IPS-15b (cell line): ENCODE measurements around the gene CFAP92.

Experiments used
- H3K27me3 ChIP-seq: one replicate; pipeline ENCODE4 v1.6.1; 2013; ENCODE audit warnings: low read length; ENCODE audit not compliant: control insufficient read depth, insufficient read depth
- H3K36me3 ChIP-seq: one replicate; pipeline ENCODE4 v1.6.1; 2013; ENCODE audit warnings: low read length; ENCODE audit not compliant: control insufficient read depth, insufficient read depth
- H3K4me1 ChIP-seq: one replicate; pipeline ENCODE4 v1.6.1; 2013; ENCODE audit warnings: mild to moderate bottlenecking, low read length; ENCODE audit not compliant: control insufficient read depth, insufficient read depth
- H3K4me3 ChIP-seq: one replicate; pipeline ENCODE4 v1.5.1; 2013; ENCODE audit warnings: low read depth, low read length
- H3K9ac ChIP-seq: one replicate; pipeline ENCODE4 v1.6.1; 2013; ENCODE audit warnings: low read depth, mild to moderate bottlenecking, low read length
- H3K9me3 ChIP-seq: one replicate; pipeline ENCODE4 v1.6.1; 2013; ENCODE audit warnings: mild to moderate bottlenecking, low read length; ENCODE audit not compliant: control insufficient read depth, insufficient read depth

CFAP92 gene

DNA sequence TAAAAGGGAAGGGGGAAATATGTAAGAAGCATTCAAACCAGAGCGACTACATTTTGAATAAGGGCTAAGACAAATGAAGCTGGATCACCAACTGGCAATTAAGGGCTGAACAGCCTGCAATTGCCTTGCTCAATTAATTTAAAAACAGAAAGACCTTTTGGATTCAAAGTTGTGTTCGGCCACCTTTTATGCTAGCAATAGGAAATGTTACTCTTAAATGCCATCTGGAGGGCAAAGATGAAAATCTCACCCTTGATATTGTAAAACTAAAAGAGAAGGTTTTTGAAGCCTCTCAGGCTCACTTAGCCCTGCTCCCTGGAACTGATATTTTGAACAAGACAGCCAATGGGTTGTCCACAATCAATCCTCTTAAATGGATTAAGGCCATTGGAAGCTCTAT is 70.3 kb downstream of the CFAP92 start:
- Histone ChIP-seq H3K9me3 (peaks cover 5% of the 10 kb centered on the region), H3K9ac (no peak overlapping the region), H3K4me3 (no peak overlapping the region), H3K27me3 (no peaks in the 10 kb centered on the region), H3K4me1 (no peaks in the 10 kb centered on the region), H3K36me3 (no peaks in the 10 kb centered on the region)

DNA sequence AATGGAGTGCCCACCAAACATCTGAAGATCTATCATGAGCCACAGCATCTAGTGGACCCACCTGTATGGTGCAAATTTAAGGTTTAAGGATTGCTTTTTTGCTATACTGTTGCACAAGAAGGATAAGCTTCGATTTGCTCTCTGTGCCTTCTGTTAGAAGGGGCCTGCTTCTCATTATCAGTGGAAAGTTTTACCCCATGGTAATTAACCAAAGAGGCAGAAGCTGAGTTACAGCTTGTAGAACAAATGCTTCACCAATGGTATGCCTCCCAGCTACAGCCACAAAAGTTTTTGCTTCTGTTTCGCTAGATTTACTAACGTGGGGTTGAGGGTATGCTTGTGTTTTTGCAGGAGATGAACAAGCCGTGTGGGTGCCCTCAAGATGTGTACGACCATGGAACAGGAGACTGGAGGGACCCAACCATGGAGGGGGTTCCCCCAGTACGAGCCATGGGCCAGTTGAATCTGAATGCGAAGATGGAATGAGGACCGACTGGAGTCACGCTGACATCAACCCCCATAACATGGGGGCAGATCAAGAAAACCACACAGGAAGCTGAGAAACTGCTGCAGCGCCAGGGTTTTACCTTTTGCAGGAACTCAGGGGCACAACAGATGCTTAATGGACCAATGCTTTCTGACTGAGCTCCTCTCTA is 70.9 kb downstream of the CFAP92 start:
- no peaks in the 10 kb centered on the region for H3K4me1 ChIP-seq
- H3K36me3 ChIP-seq: no peaks in the 10 kb centered on the region
- peaks cover 5% of the 10 kb centered on the region for H3K9me3 ChIP-seq
- no peak overlapping the region for H3K4me3 ChIP-seq
- no peaks in the 10 kb centered on the region for H3K27me3 ChIP-seq
- H3K9ac ChIP-seq: no peak overlapping the region

DNA sequence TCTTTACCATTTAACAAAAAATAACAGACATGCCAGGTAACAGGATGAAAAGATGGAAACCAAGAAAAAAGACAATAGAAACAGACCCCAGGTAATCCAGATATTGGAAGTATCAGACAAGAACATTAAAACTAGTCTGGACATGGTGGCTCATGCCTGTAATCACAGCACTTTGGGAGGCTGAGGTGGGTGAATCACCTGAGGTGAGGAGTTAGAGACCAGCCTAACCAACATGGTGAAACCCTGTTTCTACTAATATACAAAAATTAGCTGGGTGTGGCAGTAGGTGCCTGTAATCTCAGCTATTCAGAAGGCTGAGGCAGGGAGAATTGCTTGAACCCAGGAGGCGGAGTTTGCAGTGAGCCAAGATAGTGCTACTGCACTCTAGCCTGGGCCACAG is 73.9 kb downstream of the CFAP92 start:
- Histone ChIP-seq H3K4me1 (no peaks in the 10 kb centered on the region), H3K36me3 (peaks cover 16% of the 10 kb centered on the region), H3K9me3 (peaks cover 5% of the 10 kb centered on the region), H3K27me3 (no peaks in the 10 kb centered on the region), H3K9ac (no peak overlapping the region), H3K4me3 (no peak overlapping the region)

DNA sequence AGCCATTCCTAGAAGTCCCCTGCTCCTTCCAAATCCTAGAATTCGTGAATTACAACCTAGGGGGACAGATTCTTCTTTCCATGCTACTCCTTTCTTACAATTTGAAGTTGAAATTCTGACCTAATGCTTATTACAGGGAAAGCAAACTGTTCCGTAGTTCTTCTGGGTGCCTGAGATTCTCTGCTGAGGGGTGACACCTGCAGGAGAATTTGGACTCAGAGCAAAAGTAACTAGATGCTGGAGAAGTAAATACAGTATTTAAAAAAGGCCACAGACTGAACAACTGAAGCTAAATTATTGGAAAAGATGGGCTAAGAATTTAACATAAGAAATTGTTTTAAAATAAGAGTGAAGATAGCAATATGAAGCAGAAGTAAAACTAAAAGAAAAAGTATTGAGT is 76.6 kb downstream of the CFAP92 start:
- Histone ChIP-seq H3K4me1 (no peaks in the 10 kb centered on the region), H3K4me3 (no peak overlapping the region), H3K27me3 (no peaks in the 10 kb centered on the region), H3K36me3 (peaks cover 36% of the 10 kb centered on the region), H3K9me3 (peaks cover 5% of the 10 kb centered on the region), H3K9ac (no peak overlapping the region)

DNA sequence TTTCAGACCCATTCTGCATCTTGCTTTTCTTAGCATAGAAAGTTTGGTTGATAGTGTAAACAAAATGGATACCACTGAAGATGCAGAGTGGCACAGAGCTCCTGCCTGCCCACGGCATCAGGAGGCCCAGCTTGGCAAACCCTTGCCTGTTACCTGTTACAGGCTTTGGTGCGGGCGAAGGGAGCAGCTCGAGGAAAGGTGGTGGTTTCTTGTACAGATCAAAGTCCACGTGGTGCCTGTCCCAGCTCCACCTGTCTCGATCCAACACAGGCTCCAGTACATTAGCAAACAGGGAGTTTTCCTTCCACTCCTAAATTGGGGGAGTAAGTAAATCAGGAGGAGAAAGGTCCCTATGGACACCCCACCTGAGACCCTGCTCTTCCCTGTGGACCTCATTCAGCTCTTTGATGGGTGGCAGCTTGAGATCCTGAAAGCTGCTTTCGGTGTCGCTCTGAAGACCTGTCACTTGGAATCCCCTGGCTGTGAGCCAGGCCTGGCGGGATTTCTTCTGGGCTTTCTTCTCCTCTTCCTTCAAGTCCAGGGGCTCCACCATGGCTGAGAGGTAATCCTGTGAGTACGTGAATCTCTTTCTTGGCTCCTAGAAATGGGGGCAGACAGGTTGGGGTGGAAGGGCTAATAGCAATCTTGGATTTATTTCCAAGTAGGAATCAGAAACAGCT is 78.8 kb downstream of the CFAP92 start:
- Histone ChIP-seq H3K27me3 (no peaks in the 10 kb centered on the region), H3K4me3 (no peak overlapping the region), H3K36me3 (peaks cover 46% of the 10 kb centered on the region), H3K9ac (no peak overlapping the region), H3K4me1 (no peaks in the 10 kb centered on the region), H3K9me3 (no peaks in the 10 kb centered on the region)

DNA sequence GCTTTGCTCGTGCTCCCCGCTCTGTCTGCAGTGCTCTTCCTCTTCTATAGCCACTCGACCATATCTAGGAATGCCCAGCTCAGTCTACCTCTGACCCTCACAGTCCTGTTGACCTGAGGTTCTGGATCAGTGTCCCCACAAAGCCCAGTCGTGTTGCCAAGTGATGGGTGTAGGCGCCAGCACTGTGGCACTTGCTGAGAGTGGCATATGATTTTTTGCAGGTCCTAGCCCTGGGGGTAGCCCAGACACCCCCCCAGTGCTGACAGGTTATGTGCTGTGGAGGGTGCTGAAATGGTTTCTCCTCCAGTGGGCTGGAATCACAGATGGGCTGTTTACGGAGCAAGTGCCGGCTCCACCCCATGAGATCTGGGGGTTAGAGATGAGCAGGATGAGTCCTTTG is 82.0 kb downstream of the CFAP92 start:
- no peaks in the 10 kb centered on the region for H3K9me3 ChIP-seq
- no peak overlapping the region for H3K9ac ChIP-seq
- peaks cover 72% of the 10 kb centered on the region for H3K36me3 ChIP-seq
- no peaks in the 10 kb centered on the region for H3K27me3 ChIP-seq
- no peak overlapping the region for H3K4me3 ChIP-seq
- no peaks in the 10 kb centered on the region for H3K4me1 ChIP-seq

DNA sequence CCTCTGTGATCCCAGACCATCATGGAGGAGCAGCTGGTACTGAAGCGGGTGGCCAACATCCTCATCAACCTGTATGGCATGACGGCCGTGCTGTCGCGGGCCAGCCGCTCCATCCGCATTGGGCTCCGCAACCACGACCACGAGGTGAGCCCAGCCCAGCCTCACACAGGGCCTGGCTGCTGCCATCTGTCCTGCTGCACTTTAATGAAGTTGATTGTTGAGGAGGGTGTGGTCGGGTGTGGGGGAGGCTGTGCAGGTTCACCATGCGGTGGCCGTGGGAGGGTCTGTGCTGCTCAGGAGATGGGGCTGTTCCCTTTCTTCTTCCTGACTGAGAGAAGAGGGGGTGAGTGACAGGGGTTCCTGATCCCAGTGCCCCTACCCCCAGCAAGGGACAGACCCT is 83.9 kb downstream of the CFAP92 start:
- H3K9me3 ChIP-seq: no peaks in the 10 kb centered on the region
- H3K9ac ChIP-seq: no peak overlapping the region
- no peaks in the 10 kb centered on the region for H3K4me1 ChIP-seq
- no peaks in the 10 kb centered on the region for H3K27me3 ChIP-seq
- H3K4me3 ChIP-seq: no peak overlapping the region
- H3K36me3 ChIP-seq: peaks cover 73% of the 10 kb centered on the region

DNA sequence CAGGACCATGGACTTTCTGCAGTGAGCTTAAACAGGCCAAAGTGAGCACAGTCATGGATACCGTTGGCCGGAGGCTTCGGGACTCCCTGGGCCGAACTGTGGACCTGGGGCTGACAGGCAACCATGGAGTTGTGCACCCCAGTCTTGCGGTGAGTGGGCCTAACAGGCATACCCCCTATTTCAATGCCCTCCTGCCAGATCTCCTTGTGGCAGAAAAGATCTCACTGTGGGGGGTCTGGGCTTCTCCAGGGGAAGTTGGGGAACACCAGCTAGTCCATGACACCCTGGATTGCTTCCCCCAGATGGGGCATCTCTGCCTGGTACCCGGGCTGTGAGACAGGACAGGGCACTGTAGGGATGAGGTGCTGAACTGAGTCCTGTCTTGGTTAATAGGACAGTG is 84.9 kb downstream of the CFAP92 start:
- Histone ChIP-seq H3K4me1 (no peaks in the 10 kb centered on the region), H3K9me3 (no peaks in the 10 kb centered on the region), H3K4me3 (no peak overlapping the region), H3K9ac (no peak overlapping the region), H3K27me3 (no peaks in the 10 kb centered on the region), H3K36me3 (peaks cover 76% of the 10 kb centered on the region)

DNA sequence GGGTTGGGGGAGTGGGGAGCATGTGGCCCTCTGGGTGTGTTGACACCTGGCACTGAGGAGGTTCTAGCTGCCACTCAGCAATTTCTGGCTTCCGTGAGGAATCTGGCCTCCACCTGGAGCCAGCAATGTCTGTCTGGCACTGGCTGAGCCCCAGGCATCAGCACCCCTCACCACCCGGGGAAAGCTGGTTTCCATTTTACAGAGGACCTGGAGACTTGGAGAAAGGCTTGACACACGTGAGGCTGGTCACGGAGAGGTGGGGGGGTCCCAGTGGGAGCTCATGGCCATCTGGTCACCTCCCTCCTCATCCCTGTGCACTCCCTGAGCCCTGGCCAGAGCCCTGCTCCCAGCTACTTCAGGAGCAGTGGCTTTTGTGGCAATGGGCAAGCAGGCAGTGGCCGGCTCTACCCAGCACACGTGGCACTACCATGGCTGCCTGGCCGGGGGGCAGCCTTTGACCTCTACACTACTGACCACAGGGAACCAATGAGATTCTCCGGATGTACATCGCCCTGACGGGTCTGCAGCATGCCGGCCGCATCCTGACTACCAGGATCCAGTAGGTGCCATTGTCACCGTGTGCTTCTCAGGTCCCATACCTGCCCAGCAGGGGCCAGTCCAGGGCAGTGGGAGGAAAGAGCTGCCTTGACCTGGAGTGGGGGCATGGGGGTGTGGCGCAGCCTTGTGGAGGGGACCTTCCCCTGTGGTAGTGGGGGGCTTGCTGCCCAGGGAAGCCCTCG is 86.0 kb downstream of the CFAP92 start:
- H3K9ac ChIP-seq: no peak overlapping the region
- no peaks in the 10 kb centered on the region for H3K27me3 ChIP-seq
- H3K4me3 ChIP-seq: no peak overlapping the region
- no peaks in the 10 kb centered on the region for H3K9me3 ChIP-seq
- H3K36me3 ChIP-seq: peaks cover 77% of the 10 kb centered on the region
- no peaks in the 10 kb centered on the region for H3K4me1 ChIP-seq

DNA sequence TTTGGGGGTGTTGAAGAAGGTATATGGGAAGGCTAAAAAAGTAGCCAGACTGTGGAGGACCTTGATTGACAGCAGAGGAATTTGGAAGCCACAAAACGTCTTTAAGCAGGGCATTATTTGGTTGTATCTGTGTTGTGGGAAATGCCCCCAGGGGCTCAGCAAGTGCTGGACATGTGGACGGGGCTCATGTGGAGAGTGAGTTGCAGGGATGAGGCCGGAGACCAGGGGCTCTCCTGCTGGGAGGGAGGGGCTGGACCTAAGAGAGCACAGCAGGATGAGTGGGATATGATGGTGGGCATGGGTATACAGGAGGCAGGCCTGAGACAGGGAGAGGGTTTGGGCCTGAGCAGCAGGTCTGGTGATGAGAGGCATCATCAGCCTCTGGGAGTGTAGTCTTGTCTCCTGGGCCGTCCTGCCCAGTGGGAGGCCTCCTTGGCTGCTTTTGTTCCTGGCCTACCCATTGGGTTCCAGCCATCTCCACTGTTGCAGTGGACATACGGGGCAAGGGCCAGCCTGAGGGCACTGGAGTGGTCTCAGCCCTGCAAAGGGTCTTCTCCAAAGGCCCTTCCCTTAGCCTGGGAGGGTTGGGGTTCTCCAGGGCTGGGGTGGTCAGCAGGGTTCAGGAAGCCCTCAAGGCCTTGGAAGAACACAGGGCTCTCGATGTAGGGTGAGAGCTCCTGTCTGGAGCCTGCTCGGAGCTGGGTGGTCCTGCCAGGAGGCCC is 86.9 kb downstream of the CFAP92 start:
- no peak overlapping the region for H3K9ac ChIP-seq
- no peaks in the 10 kb centered on the region for H3K27me3 ChIP-seq
- no peaks in the 10 kb centered on the region for H3K9me3 ChIP-seq
- no peaks in the 10 kb centered on the region for H3K4me1 ChIP-seq
- no peak overlapping the region for H3K4me3 ChIP-seq
- peaks cover 77% of the 10 kb centered on the region for H3K36me3 ChIP-seq

DNA sequence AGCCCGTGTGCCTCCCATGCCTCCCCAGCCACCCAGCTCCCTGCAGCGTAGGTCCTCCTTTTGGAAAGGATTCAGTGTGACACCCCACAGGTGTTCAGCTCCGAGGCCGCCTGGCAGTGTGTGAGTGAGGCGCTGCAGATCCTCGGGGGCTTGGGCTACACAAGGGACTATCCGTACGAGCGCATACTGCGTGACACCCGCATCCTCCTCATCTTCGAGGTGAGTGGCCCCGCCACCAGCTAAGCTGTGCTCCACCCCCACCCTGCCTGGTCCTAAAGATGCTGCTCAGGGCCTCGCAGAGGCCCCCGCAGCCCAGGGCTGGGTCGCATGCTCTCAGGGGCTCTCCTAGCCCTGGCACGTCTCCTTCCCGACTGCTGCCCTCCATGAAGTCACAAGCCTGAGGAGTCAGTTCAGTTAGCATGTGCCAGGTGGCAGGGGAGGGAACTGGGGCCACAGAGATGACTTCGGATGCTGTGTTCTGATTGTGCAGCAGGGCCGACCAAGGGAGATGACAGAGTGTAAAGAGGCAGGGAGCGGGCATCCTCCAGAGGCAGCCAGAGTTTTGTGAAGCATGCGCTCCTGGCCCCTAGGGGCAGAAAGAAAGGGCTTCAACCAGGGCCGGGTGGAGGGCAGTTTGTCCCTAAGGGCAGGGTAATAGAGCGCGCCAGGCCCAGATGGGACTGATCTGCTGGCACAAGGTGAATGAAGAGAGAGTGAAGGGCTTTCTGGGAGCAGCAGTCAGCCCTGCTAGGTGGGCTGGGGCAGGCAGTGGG is 87.7 kb downstream of the CFAP92 start:
- Histone ChIP-seq H3K27me3 (no peaks in the 10 kb centered on the region), H3K4me1 (no peaks in the 10 kb centered on the region), H3K9ac (no peak overlapping the region), H3K36me3 (peaks cover 79% of the 10 kb centered on the region), H3K9me3 (no peaks in the 10 kb centered on the region), H3K4me3 (no peak overlapping the region)
